NT2/D1 (cell line): ENCODE measurements around the gene ZNF655.
"Not testable (repeated sequence)": the region's sequence is repeated elsewhere in the genome, so short reads cannot be mapped to it uniquely, and the experiment has no call there.

Experiments
- DNase-seq: peaks from one replicate; pipeline ENCODE4 v3.0.0-alpha.2; 2011; ENCODE audit warnings: low read depth, low spot score
- H3K27me3 ChIP-seq: 2 replicates; pipeline ENCODE4 v1.6.0; 2011; ENCODE audit warnings: mild to moderate bottlenecking; ENCODE audit not compliant: insufficient read length, insufficient read depth
- H3K36me3 ChIP-seq: 2 replicates; pipeline ENCODE4 v1.6.1; 2011; ENCODE audit warnings: mild to moderate bottlenecking, low read length, mixed read lengths; ENCODE audit not compliant: insufficient read depth, insufficient read length
- H3K4me1 ChIP-seq: 2 replicates; pipeline ENCODE4 v1.5.1; 2011; ENCODE audit not compliant: insufficient read depth, insufficient read length
- H3K4me3 ChIP-seq: 2 replicates; pipeline ENCODE4 v1.5.1; 2011; ENCODE audit warnings: low read depth; ENCODE audit not compliant: insufficient read length
- H3K9ac ChIP-seq: 2 replicates; pipeline ENCODE4 v1.6.0; 2011; ENCODE audit warnings: low read depth; ENCODE audit not compliant: insufficient read length
- H3K9me3 ChIP-seq: 2 replicates; pipeline ENCODE4 v1.5.1; 2011; ENCODE audit warnings: mild to moderate bottlenecking, low read length; ENCODE audit not compliant: insufficient read depth
- SUZ12 ChIP-seq: IDR thresholded peaks from 2 replicates; pipeline ENCODE4 v1.6.1; 2011; ENCODE audit not compliant: insufficient read length, insufficient read depth; ENCODE audit errors: extremely low read depth
- YY1 ChIP-seq: IDR thresholded peaks from 2 replicates; pipeline ENCODE4 v1.6.1; 2011; ENCODE audit not compliant: insufficient read length, insufficient read depth
- ZNF274 ChIP-seq: IDR thresholded peaks from 2 replicates; pipeline ENCODE4 v1.6.1; 2011; ENCODE audit warnings: mild to moderate bottlenecking, low read depth, low read length

Gene ZNF655

GRCh38 chr7:99562114-99562784, 3.8 kb downstream of the ZNF655 start:
- Histone ChIP-seq H3K36me3 (peaks cover 59% of the 10 kb centered on the region), H3K4me1 (peaks cover 2% of the 10 kb centered on the region), H3K9ac (peak overlapping the region; percentile 34), H3K9me3 (no peaks in the 10 kb centered on the region), H3K4me3 (no peak overlapping the region), H3K27me3 (no peaks in the 10 kb centered on the region)
- no peak for TF ChIP-seq YY1
- TF ChIP-seq SUZ12: no peak
- no peak for TF ChIP-seq ZNF274
- DNase-seq: no peak

- H3K27me3 ChIP-seq: no peaks in the 10 kb centered on the region
- H3K4me3 ChIP-seq: no peak overlapping the region
- H3K36me3 ChIP-seq: peaks cover 61% of the 10 kb centered on the region
- H3K4me1 ChIP-seq: peaks cover 2% of the 10 kb centered on the region
- TF ChIP-seq ZNF274 (no peak), YY1 (no peak), SUZ12 (no peak)
- H3K9ac ChIP-seq: peak overlapping the region; percentile 34
- peak; percentile 70 for DNase-seq
- H3K9me3 ChIP-seq: no peaks in the 10 kb centered on the region
These were observed 4.4 kb downstream of the ZNF655 start for GRCh38 chr7:99562832-99563231.

- no peaks in the 10 kb centered on the region for H3K9me3 ChIP-seq
- no peak overlapping the region for H3K9ac ChIP-seq
- H3K36me3 ChIP-seq: peaks cover 66% of the 10 kb centered on the region
- no peak overlapping the region for H3K4me3 ChIP-seq
- DNase-seq: no peak
- H3K27me3 ChIP-seq: no peaks in the 10 kb centered on the region
- TF ChIP-seq ZNF274 (no peak), SUZ12 (no peak), YY1 (no peak)
- H3K4me1 ChIP-seq: peaks cover 2% of the 10 kb centered on the region
These were observed 5.2 kb downstream of the ZNF655 start for GRCh38 chr7:99563650-99564049.

GRCh38 chr7:99568770-99569169, 10.3 kb downstream of the ZNF655 start:
- not testable (repeated sequence) for H3K9ac ChIP-seq, H3K27me3 ChIP-seq, H3K9me3 ChIP-seq, H3K4me3 ChIP-seq, DNase-seq, H3K4me1 ChIP-seq
- H3K36me3 ChIP-seq: peaks cover 89% of the 10 kb centered on the region

GRCh38 chr7:99571768-99572167, 13.3 kb downstream of the ZNF655 start:
- DNase-seq: no peak
- Histone ChIP-seq H3K4me3 (no peak overlapping the region), H3K9me3 (no peaks in the 10 kb centered on the region), H3K27me3 (no peaks in the 10 kb centered on the region), H3K4me1 (no peaks in the 10 kb centered on the region), H3K9ac (no peak overlapping the region), H3K36me3 (peaks cover 74% of the 10 kb centered on the region)
- TF ChIP-seq SUZ12 (no peak), ZNF274 (no peak), YY1 (no peak)

- no peaks in the 10 kb centered on the region for H3K27me3 ChIP-seq
- H3K36me3 ChIP-seq: peaks cover 64% of the 10 kb centered on the region
- TF ChIP-seq SUZ12 (no peak), YY1 (no peak), ZNF274 (no peak)
These were observed 14.8 kb downstream of the ZNF655 start for GRCh38 chr7:99573257-99573656.

GRCh38 chr7:99576251-99576650, 17.8 kb downstream of the ZNF655 start:
- Histone ChIP-seq H3K9ac (no peak overlapping the region), H3K27me3 (no peaks in the 10 kb centered on the region), H3K4me1 (no peaks in the 10 kb centered on the region), H3K4me3 (no peak overlapping the region), H3K36me3 (peaks cover 37% of the 10 kb centered on the region), H3K9me3 (no peaks in the 10 kb centered on the region)
- DNase-seq: no peak
- TF ChIP-seq ZNF274 (no peak), SUZ12 (no peak)

More at GRCh38 chr7:99573257-99573656, 14.8 kb downstream of the ZNF655 start:
- no peak overlapping the region for H3K4me3 ChIP-seq
- no peak for DNase-seq
- H3K4me1 ChIP-seq: no peaks in the 10 kb centered on the region
- no peaks in the 10 kb centered on the region for H3K9me3 ChIP-seq
- H3K9ac ChIP-seq: no peak overlapping the region
